NK-92 (cell line): Measurements from ENCODE around the gene ISG20.

Experiments
- DNase-seq: peaks from one replicate; lab custom pipeline; 2025; ENCODE audit not compliant: unreplicated experiment; lab: John Stamatoyannopoulos, UW

ISG20 gene

DNA sequence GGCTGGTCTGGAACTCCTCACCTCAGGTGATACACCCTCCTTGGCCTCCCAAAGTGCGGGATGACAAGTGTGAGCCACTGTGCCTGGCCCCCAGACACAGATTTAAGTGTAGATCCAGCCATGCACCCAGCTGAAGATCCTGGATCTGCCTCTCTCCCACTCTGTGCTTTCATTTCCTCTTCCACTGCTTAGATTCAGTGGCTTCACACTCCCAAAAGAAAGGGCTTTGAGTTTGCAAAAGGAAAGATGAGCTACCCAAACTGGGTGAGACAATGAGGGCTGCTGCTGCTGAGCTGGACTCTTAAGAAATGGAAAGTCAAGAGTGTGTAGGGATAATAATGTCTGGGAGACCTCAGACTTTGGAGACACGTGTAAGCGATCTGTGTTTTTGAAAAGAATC lies 45.5 kb downstream of the ISG20 start:
- no peak for DNase-seq

- no peak for DNase-seq
Measured at GRCh38 chr15:88686166-88686565, 47.4 kb downstream of the ISG20 start.

- no peak for DNase-seq
Measured at GRCh38 chr15:88688394-88688933, 49.6 kb downstream of the ISG20 start.

DNA sequence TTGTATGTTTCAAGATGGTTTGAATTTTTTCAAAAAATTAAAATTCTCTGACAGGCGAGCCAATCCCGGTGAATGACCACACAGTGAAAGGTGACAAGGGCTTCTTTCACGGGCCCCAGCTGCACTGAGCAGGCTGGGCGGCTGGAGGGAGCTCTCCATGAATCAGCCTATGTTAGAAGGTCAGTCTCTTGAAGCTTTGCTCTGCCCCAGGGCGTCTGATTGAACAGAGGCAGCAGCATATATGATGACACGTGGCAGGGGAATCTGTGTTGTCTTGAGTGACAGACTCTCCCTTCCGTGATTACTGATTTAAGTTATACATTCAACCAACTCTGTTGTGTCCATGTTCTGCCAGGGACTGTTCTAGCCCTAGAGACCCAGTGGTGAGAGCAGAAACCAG lies 51.5 kb downstream of the ISG20 start:
- no peak for DNase-seq

DNA sequence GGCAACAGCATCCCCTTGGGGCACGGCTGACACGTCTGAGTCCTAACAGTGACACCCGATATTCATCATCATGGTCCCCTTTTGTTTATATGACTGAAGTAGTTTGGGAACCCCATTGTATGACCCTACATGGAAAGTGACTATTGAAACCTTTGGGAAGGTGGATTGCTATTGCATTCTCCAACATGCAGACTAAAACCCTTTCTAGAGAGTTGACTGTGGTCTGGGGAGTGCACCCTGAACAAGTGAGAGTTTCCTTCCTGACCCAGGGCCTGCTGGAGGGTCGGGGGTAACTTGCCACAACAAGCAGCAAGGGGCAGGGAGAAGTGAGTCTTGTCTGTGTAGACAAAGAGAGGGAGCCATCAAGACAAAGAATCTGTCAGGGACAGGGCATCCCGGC lies 54.4 kb downstream of the ISG20 start:
- DNase-seq = no peak

DNA sequence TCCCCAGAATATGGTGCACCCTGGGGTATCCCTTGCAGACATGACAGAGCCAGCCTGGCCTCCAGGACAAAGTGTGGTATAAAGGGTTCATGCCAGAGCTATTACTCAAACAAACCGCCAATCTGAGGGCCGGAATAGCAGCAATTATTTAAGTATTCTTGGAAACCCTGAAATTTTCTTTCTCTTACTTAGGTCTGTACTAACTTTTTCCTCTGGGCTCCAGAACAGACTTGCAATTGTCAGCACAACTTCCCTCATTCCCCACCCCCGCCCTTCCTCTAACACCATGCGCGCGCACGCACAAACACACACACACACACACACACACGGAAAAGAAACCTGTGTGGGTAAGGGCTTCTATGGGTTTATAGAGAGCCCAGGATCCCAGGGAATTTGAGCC lies 56.3 kb downstream of the ISG20 start:
- no peak for DNase-seq

DNA sequence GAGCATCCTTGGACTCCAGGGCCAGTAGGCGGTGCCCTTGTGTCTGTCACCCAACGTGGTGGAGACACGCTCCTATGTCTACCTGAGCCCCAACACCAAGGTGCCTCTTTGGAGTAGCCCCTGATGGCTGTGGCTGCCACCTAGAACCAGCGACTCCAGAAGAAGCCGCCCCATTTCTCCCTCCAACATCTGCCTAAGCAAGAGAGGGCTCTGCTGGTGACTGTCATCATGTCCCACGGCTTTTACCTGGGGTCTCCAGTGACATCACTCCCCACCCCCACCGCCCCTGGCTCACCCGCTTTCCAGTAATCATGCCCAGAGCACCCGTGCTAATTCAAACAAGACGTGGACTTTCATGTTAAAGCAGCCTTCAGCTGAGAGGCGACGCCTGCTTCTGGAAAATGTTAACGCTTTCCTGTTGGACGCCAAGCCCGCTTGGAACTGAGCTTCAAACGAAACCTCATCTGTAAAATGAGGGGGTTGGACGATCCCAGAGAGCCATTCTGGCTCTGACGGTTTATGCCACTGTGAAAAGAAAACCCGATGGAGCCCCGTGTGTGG lies 57.0 kb downstream of the ISG20 start:
- DNase-seq = no peak

GRCh38 chr15:88696254-88696653 lies 57.4 kb downstream of the ISG20 start:
- no peak for DNase-seq

- DNase-seq = no peak
Measured at GRCh38 chr15:88697276-88697675, 58.5 kb downstream of the ISG20 start.

DNA sequence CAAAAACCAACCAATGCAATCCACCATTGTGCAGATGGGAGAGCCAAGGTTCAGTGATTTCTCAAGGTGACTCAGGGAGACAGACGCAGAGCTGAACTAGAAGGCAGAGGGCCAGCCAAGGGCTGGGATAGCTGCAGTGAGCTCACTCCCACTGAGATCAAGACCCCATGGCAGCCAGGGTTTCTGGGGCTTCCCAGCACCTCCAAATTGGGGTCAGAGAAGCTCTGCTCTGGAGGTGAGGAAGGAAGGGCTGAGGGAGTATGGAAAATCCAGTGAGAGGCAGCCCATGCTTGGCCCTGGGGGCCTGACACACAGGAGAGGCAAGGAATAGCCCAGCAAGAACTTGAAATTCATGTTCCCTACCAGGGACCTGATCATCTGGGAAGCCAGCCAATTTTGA lies 61.0 kb downstream of the ISG20 start:
- DNase-seq = no peak

GRCh38 chr15:88700716-88701115 lies 61.9 kb downstream of the ISG20 start:
- DNase-seq = no peak

- no peak for DNase-seq
Measured at GRCh38 chr15:88701561-88702095, 62.8 kb downstream of the ISG20 start.

- DNase-seq = no peak
Measured at GRCh38 chr15:88702983-88703382, 64.2 kb downstream of the ISG20 start.

GRCh38 chr15:88703533-88703932 lies 64.7 kb downstream of the ISG20 start:
- no peak for DNase-seq

GRCh38 chr15:88704791-88705768 lies 66.3 kb downstream of the ISG20 start:
- no peak for DNase-seq

DNA sequence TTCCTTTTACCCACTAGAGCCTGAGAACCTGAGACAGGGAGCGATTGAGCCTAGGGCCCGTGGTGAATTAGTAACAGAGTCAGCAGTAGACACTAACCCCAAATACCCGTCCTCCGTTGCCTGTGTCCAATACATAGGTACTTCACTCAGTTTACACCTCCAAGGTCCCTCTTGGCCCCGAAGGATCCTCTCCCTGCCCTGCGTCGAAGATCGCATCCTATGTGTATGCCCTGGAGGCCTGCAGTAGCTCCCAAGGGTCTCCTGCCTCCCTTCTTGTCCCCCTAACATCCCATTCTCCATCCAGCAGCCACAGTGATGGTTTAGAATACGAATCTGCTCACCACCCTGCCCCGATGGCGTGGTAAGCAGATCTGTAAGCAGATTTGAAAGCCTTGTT lies 67.0 kb downstream of the ISG20 start:
- DNase-seq = no peak
